AG04449 (cell line): Measurements from ENCODE around the gene VTA1.
"Not testable (repeated sequence)": the region's sequence is repeated elsewhere in the genome, so short reads cannot be mapped to it uniquely, and the experiment has no call there.

Source experiments
- CTCF ChIA-PET: fragments of 350-600 bp; formaldehyde crosslinking; extraction: SDS; loops from one replicate; lab custom pipeline; 2021; ENCODE audit warnings: antibody characterized with exemption; lab: Yijun Ruan, JAX
- POLR2A ChIA-PET: fragments of 400-600, 350-600 bp; formaldehyde crosslinking; extraction: SDS; loops from one replicate; lab custom pipeline; 2020; ENCODE audit warnings: antibody characterized with exemption, inconsistent platforms; lab: Yijun Ruan, JAX
- DNase-seq: peaks from one replicate; pipeline ENCODE4 v3.0.0-alpha.2; 2010; ENCODE audit warnings: low read depth, low spot score
- H3K4me3 ChIP-seq: 2 replicates; pipeline ENCODE4 v1.5.1; 2011; ENCODE audit warnings: low read depth, mild to moderate bottlenecking, control low read depth, low read length
- CTCF ChIP-seq: IDR thresholded peaks from one replicate; pipeline ENCODE4 v1.5.1; 2011; ENCODE audit warnings: mild to moderate bottlenecking, moderate library complexity, low read length, control low read depth, inconsistent platforms; ENCODE audit not compliant: insufficient read depth; ENCODE audit errors: missing control alignments

Gene VTA1

GRCh38 chr6:142153196-142153595, 6.1 kb downstream of the VTA1 start:
- ChIA-PET POLR2A (no interaction called here), CTCF (interaction anchor here (4.6 to 8.3 kb wide), 3 partner anchors 14 to 235 kb away, joined by 34 to 116 read pairs (median 65); no protein-coding TSS in a partner anchor)

GRCh38 chr6:142154336-142154735, 7.3 kb downstream of the VTA1 start:
- no peak for TF ChIP-seq CTCF
- POLR2A ChIA-PET = no interaction called here
- CTCF ChIA-PET = interaction anchor here (0.8 to 8.3 kb wide), 9 partner anchors 8 to 320 kb away, joined by 3 to 116 read pairs (median 12); partner anchors contain the start of genes NMBR and VTA1
- no peak for DNase-seq
- H3K4me3 ChIP-seq = no peak overlapping the region

More at GRCh38 chr6:142153196-142153595, 6.1 kb downstream of the VTA1 start:
- TF ChIP-seq CTCF = no peak
- no peak for DNase-seq
- no peak overlapping the region for H3K4me3 ChIP-seq

- TF ChIP-seq CTCF = no peak
- DNase-seq = no peak
- ChIA-PET CTCF (interaction anchor here (0.9 to 8.3 kb wide), 17 partner anchors 9 to 411 kb away, joined by 3 to 116 read pairs (median 10); partner anchors contain the start of genes NMBR and VTA1), POLR2A (no interaction called here)
- H3K4me3 ChIP-seq = no peak overlapping the region
These were observed 8.0 kb downstream of the VTA1 start for GRCh38 chr6:142155091-142155490.

- no peak for TF ChIP-seq CTCF
- no peak overlapping the region for H3K4me3 ChIP-seq
- no peak for DNase-seq
- ChIA-PET POLR2A (no interaction called here), CTCF (interaction anchor here (0.7 to 8.3 kb wide), 44 partner anchors 8 to 664 kb away, joined by 3 to 116 read pairs (median 6); partner anchors contain the start of genes NMBR and VTA1)
These were observed 9.1 kb downstream of the VTA1 start for GRCh38 chr6:142155895-142156757.

GRCh38 chr6:142156758-142157068, 9.7 kb downstream of the VTA1 start:
- POLR2A ChIA-PET, H3K4me3 ChIP-seq, DNase-seq: not testable (repeated sequence)
- CTCF ChIA-PET = interaction anchor here (0.7 to 8.3 kb wide), 39 partner anchors 9 to 663 kb away, joined by 3 to 116 read pairs (median 6); partner anchors contain the start of genes NMBR and VTA1

GRCh38 chr6:142162780-142163179, 15.7 kb downstream of the VTA1 start:
- no peak for TF ChIP-seq CTCF
- POLR2A ChIA-PET = no interaction called here
- H3K4me3 ChIP-seq = no peak overlapping the region
- CTCF ChIA-PET = no interaction called here
- DNase-seq = no peak
